ENCODE measurements around the gene SLC35E3. TPM values are rescaled to one million over a fixed set of nuclear protein-coding genes. Genes with fewer than 3 reads are reported as not detected.
"Not testable (repeated sequence)": the region's sequence is repeated elsewhere in the genome, so short reads cannot be mapped to it uniquely, and the experiment has no call there.

The SLC35E3 gene
- polyA plus RNA-seq, 1 donor = 18.5 TPM

DNA sequence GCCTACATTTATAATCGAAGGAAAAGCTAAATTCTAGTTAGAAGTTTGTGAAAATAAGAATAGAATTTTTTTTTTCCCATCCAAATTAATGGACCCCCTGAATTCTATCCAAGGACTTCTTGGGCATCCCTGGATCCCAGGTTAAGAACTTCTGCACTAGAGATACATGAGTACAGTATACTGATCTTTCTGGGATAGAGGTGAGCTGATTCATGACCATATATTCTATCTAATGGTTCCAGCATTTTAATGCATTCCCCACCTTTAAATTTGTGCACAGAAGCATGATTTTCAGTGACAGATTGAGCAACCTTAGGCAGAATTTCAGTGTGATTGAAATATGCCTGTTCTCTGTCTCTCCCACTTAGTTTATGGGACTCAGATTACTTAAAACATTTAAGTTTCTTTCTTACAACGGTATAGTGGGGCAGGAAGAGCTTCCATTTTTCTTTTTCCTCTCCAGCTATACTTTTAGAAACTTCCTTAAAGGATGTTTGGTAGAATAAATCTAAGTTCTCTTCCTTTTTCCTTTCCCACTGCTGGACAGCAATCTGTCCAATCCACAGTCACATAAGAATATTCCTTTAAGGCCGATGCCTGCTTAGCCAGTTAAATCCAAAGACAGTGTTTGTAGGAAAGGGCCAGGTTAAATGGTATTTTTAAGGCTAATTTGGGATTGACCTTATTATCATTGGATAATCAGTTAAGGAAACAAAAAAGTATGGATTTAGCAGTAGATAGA lies 68.7 kb downstream of the SLC35E3 start:
- DNase-seq = no peak

DNA sequence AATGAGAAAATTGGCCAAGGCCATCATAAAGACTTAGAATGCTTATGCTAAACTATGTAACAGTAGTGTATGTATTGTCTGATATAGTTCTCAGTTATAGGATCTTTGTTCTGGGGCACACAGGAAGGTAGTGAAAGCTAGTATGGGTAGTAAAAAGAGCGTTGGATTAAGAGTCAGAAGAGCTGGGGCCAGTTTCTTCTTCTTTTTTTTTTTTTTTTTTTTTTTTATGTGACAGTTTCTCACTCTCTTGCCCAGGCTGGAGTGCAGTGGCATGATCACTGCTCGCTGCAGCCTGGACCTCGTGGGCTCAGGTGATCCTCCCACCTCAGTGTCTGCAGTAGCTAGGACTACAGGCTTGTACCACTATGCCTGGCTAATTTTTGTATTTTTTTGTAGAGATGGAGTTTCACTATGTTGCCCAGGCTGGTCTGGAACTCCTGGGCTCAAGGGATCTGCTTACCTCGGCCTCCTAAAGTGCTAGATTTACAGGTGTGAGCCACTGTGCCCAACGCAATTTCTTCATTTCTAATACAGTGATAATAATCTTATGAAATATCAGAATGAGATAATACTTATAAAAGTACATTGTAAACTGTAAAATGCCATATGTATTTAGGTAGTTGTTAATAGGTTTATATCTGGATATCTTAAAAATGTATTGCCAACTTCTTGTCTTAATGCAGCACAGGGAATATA lies 69.4 kb downstream of the SLC35E3 start:
- no peak for DNase-seq

DNA sequence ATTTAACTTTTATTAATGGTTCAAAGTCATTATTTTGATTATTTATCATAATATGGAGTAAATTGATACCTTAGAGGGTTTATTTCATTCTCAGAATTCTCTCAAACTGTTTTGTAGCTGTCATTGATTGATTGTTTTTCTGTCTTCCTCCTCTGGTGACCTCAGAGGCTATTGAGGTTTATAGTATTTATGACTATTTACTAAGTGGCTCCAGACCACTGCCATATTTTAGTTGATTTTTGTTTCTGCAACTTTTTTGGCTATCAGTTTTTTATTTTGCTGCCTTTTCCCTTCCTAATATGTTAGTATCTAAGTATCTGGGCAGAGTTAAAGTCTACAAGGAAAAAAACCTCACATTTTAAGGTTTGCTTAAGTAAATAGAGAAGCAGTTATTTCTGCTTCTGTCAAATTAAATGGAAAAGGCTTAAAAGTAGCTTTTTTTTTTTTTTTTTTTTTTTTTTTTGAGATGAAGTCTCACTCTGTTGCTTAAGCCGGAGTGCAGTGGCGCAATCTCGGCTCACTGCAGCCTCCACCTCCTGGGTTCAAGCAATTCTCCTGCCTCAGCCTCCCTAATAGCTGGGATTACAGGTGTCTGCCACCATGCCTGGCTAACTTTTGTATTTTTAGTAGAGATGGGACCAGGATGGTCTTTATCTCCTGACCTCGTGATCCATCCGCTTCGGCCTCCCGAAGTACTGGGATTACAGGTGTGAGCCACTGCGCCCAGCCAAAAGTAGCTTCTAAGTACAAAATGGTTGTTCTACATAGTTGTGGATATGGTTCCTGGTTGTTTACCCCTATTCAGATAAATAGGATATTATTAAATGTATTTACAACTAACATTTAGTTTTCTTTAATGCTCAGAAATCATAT lies 70.2 kb downstream of the SLC35E3 start:
- DNase-seq = no peak

DNA sequence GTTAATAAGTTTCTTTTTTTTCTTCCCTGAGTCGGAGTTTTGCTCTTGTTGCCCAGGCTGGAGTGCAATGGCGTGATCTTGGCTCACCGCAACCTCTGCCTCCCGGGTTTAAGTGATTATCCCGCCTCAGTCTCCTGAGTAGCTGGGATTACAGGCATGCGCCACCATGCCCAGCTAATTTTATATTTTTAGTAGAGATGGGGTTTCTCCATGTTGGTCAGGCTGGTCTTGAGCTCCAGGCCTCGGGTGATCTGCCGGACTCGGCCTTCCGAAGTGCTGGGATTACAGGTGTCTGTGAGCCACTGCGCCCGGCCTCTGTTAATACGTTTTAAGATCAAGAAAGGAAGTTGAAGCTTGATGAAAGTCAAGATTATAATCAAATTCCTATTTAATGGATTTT lies 73.5 kb downstream of the SLC35E3 start:
- not testable (repeated sequence) for DNase-seq

DNA sequence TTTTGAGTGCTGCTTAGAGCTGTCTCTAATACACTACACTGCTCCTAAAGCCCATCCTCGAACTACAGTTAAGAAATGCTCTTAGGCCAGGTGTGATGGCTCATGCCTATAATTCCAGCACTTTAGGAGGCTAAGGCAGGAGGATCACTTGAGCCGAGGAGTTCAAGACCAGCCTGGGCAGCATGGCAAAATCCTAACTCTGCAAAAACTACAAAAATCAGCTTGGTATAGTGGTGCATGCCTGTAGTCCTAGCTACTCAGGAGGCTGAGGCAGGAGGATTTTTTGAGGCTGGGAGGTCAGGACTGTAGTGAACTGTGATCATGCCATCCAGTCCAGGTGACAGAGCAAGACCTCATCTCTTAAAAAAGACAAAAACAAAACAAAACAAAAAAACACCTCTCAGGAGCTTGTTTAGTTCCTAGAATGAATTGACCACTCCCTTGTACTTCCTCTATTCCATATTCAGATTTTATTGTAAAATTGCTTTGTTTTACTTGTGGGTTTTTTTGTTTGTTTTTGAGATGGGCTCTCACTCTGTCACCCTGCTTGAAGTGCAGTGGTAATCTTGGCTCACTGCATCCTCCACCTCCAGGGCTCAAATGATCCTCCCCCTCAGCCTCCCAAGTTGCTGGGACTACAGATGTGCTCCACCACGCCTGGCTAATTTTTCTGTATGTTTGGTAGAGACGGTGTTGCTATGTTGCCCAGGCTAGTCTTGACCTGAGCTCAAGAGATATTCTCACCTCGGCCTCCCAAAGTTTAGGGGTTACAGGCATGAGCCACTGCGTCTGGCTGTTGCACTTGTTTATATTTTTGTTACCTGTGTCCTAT lies 75.6 kb downstream of the SLC35E3 start:
- DNase-seq = no peak

DNA sequence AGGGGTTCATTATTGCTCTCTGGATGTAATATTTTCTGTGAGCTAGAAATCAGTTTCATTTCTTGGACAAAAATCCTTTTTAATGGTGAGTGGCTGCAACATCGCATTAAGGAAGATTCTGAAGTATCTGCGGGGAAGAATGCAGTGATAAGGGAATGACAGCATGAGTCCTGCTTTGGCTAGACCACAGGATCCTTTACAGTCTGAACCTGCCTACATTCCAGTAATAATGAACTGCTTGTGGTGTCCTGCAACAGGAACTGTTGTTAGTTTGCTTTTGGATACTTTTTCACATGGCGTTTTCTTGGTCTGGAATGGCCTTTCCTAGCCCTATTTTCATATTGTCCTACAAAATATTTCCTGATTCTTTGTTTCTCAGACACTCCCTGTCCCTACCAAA lies 77.7 kb downstream of the SLC35E3 start:
- no peak for DNase-seq

DNA sequence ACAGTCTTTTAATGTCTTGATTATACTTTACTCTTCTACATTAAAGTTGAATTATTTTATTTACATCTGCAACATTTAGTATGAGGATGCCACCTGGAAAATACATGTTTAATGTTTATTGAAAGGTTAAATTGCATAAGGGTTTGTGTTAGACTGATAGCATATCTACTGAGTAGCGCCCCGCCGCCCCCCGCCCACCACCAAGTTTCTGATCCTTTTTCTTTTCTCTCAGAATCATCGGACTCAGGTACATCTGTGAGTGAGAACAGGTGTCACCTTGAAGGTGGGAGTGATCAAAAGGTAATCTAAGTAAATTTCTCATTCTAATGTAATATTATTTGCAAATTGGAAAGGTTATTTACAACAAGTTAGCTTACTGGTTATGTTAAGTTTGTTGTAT lies 78.2 kb downstream of the SLC35E3 start:
- no peak for DNase-seq

DNA sequence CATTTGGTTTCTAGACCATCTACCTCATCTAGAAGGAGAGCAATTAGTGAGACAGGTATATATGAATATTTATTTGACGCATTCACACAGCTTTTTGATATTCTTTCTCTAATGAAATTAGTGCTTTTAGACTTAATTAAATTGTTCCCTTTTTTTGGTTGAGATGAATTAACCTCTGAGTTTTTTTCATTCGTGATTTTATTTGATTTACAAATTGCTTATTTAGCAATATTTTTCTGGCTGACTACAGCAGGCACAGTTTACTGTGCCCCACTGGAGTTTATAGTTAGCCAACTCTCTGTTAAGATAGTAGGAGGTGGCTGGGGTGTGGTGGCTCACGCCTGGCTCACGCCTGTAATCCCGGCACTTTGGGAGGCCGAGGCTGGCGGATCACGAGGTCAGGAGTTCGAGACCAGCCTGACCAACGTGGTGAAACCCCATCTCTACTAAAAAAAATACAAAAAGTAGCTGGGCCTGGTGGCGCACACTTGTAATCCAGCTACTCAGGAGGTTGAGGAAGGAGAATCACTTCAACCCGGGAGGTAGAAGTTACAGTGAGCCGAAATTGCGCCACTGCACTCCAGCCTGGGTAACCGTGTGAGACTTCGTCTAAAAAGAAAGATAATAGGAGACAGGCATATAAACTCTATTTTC lies 78.7 kb downstream of the SLC35E3 start:
- no peak for DNase-seq

DNA sequence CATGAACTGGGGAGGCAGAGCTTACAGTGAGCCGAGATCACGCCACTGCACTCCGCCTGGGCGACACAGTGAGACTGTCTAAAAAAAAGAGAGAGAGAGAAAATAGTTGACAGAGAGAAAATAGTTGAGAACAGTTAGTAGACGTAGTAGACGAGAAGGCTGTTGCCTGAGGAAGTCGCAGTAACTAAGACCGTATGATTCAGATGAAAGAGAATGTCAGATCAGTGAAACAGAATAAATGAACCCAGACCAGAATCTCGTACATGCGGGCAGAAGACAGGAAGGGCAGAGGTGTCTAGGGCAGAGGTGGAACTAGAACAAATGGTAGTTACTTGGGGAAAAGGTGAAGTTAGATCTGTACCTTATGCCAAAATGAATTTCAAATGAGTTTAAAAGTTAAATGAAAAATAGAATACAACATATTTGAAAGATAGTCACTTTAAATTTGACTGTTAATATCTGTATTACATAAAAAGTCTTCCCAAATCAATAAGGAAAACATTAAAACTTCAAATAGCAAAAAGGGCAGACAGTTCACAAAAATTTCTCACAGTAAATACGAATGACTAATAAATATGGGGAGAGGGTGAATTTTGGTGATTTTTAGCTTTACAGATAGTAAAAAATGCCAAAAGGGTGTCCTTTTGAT lies 79.7 kb downstream of the SLC35E3 start:
- DNase-seq = no peak

DNA sequence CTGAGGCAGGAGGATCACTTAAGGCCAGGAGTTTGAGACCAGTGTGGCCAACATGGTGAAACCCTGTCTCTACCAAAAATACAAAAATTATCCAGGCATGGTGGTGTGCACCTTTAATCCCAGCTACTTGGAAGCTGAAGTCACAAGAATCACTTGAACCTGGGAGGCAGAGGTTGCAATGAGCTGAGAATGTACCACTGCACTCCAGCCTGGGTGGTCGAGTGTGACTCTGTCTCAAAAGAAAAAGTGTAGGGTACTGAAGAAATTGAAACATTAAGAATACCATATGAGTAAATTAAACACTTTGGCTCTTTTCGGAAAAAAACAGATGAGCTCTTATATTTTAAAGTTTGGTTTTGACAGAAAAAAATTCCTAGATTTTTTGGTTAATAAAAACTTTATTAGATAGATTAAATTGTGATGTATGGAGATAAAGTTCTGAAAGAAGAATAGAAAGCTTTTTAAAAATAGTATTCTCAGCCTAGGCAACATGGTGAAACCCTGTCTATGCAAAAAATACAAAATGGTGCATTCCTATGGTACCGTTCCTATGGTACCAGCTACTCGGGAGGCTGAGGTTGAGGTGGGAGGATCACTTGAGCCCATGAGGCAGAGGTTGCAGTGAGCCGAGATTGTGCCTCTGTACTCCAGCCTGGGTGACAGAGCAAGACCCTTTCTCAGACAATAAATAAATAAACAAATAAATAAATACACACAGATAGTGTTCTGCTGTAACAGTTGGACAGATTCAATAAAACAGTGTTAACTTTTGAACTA lies 82.1 kb downstream of the SLC35E3 start:
- no peak for DNase-seq

DNA sequence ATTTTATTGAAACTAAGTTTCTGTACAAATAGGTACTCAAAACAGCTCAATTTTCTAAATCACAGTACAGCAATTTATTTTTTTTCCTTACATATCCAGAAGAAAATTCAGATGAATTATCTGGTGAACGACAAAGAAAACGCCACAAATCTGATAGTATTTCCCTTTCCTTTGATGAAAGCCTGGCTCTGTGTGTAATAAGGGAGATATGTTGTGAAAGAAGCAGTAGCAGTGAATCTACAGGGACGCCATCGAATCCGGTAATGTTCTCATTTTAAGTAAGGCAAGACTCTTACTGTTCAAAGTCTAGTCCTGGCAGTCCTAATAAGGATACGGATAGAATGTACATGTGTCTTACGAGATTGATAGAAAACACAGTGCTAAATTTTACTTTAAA lies 82.7 kb downstream of the SLC35E3 start:
- no peak for DNase-seq

Other genes starting within 250 kb of the SLC35E3 start
- 84.4 TPM for gene RAP1B, start 135.3 kb upstream of the SLC35E3 start, polyA plus RNA-seq (ENCODE audit: insufficient read length)
- 38.9 TPM for gene NUP107, start 59.2 kb upstream of the SLC35E3 start, polyA plus RNA-seq (ENCODE audit: insufficient read length)
- gene MDM2, start 62.0 kb downstream of the SLC35E3 start, polyA plus RNA-seq (ENCODE audit: insufficient read length) = 40.7 TPM
- 4.6 TPM for gene CPM, start 187.0 kb downstream of the SLC35E3 start, polyA plus RNA-seq (ENCODE audit: insufficient read length)